K562 (cell line): ENCODE measurements around the gene PDE11A. TPM values are rescaled to one million over a fixed set of nuclear protein-coding genes. Genes with fewer than 3 reads are reported as not detected.
A peak's percentile ranks its signal among the peaks of the same experiment; 100 is the strongest.

ENCODE experiments used
- BCLAF1 ChIP-seq, 2 experiments: fragments of 450-650 bp in 1 of 2; IDR thresholded peaks; 2 replicates each; pipeline ENCODE4 v1.6.1; 2011 to 2017; ENCODE audit warnings: low read depth in 2 of 2, antibody characterized with exemption in 1 of 2, borderline replicate concordance in 1 of 2, low read length in 1 of 2, mild to moderate bottlenecking in 1 of 2, mixed read lengths in 1 of 2; ENCODE audit not compliant: control insufficient read depth in 1 of 2
- CREB5 ChIP-seq: fragments of 250-450 bp; sonication (Bioruptor Pico); IDR thresholded peaks from 2 replicates; pipeline ENCODE4 v1.5.0; 2020; ENCODE audit warnings: mild to moderate bottlenecking
- GMEB1 ChIP-seq: fragments of 250-450 bp; sonication (Bioruptor Pico); IDR thresholded peaks from 2 replicates; pipeline ENCODE4 v1.4.0; 2020; ENCODE audit warnings: mild to moderate bottlenecking
- NCOA6 ChIP-seq: fragments of 450-650 bp; IDR thresholded peaks from 2 replicates; pipeline ENCODE4 v1.6.1; 2017; ENCODE audit warnings: mild to moderate bottlenecking
- NEUROD1 ChIP-seq: fragments of 150-350 bp; IDR thresholded peaks from 2 replicates; pipeline ENCODE4 v1.6.1; 2014; ENCODE audit warnings: borderline replicate concordance, low read length, low read depth; ENCODE audit not compliant: partially characterized antibody
- NFATC3 ChIP-seq: fragments of 450-650 bp; IDR thresholded peaks from 2 replicates; pipeline ENCODE4 v1.6.1; 2017; ENCODE audit warnings: mild to moderate bottlenecking
- RHOXF2B ChIP-seq: fragments of 250-450 bp; sonication (Bioruptor Pico); conservative IDR thresholded peaks from 2 replicates; pipeline ENCODE4 v1.5.1; 2021
- SREBF2 ChIP-seq: sonication (generic); formaldehyde crosslinking; IDR thresholded peaks from 2 replicates; pipeline ENCODE4 v1.4.0; 2020; ENCODE audit warnings: mild to moderate bottlenecking, missing genetic modification reagents
- ZBTB43 ChIP-seq: sonication (generic); formaldehyde crosslinking; IDR thresholded peaks from 2 replicates; pipeline ENCODE4 v1.8.0; 2023; ENCODE audit warnings: mild to moderate bottlenecking, missing genetic modification reagents
- ZMIZ1 ChIP-seq, 2 experiments: fragments of 150-350 bp in 1 of 2; IDR thresholded peaks; 2 replicates each; pipeline ENCODE4 v1.6.1; 2012 to 2016; ENCODE audit warnings: low read depth in 2 of 2, low read length in 2 of 2, mild to moderate bottlenecking in 1 of 2, moderate library complexity in 1 of 2
- ZNF263 ChIP-seq: sonication (generic); formaldehyde crosslinking; IDR thresholded peaks from 2 replicates; pipeline ENCODE4 v1.8.0; 2022; ENCODE audit warnings: mild to moderate bottlenecking, missing genetic modification reagents, borderline replicate concordance
- ZNF395 ChIP-seq: fragments of 200-800 bp; sonication (Bioruptor generic); IDR thresholded peaks from 2 replicates; pipeline ENCODE4 v1.6.1; 2017; ENCODE audit warnings: missing genetic modification characterization, missing compliant biosample characterization
- polyA plus RNA-seq, 8 experiments: library from polyadenylated mRNA; depleted of rRNA in 4 of 8; stranded (reverse) in 5 of 8; unstranded in 3 of 8; fragments of >200 nt; fragmentation: Nextera tagmentation in 2 of 8; fragmentation: Illumina TruSeq in 1 of 8; extraction: Ambion mirVana in 2 of 8; extraction: Trizol in 1 of 8; gene quantifications; 2 replicates each; pipeline versions ENCODE4 v1.2.1 to v1.2.3, GENCODE V29; 2011 to 2014; ENCODE audit warnings: inconsistent platforms in 1 of 8, missing spikeins in 1 of 8
- total RNA-seq, 7 experiments: library from RNA; depleted of rRNA in 6 of 7; stranded (reverse); fragments of >200 nt in 6 of 7; fragmentation: Illumina TruSeq in 2 of 7; extraction: Trizol in 2 of 7; gene quantifications; 2 replicates each; pipeline versions ENCODE4 v1.2.1 to v1.2.3, GENCODE V29; 2011 to 2021; ENCODE audit warnings: low replicate concordance in 1 of 7

Gene PDE11A
- total and polyA plus RNA-seq, 9 of the 15 experiments (the other 6 are each of a cell fraction or from before 2014, with no cell fraction given), result 3.2 to 22.1 (median 5.7) TPM

GRCh38 chr2:178112202-178113152, 39.9 kb upstream of the PDE11A start, which contains the start of gene RBM45 (continued):
- TF ChIP-seq ZNF395 (peak; percentile 90), BCLAF1 (IDR thresholded peaks at IDR 0.05; ENCODE audit: borderline replicate concordance in 1 of 2, control insufficient read depth in 1 of 2, low read depth in 2 of 2, low read length in 1 of 2) (peak in 1 of 2 experiments; percentile 85; a peak in 2 of 4 replicates), SREBF2 (CRISPR knock-in tag) (no peak), ZNF263 (CRISPR knock-in tag) (peak; percentile 98), NEUROD1 (peak; percentile 73), RHOXF2B (CRISPR knock-in tag) (no peak), NFATC3 (no peak), NCOA6 (peak; percentile 37; the same call in 1 of the 2 replicates), ZBTB43 (CRISPR knock-in tag) (no peak), ZMIZ1 (IDR thresholded peaks at IDR 0.05; ENCODE audit: low read depth in 2 of 2, low read length in 2 of 2) (0 out of 4 replicates have a peak, but pooled peaks of 1 of the 2 experiments have one; percentile 53), GMEB1 (CRISPR knock-in tag) (no peak), CREB5 (CRISPR knock-in tag) (no peak)
